ENCODE data around the gene EIF4B.

EIF4B gene

DNA sequence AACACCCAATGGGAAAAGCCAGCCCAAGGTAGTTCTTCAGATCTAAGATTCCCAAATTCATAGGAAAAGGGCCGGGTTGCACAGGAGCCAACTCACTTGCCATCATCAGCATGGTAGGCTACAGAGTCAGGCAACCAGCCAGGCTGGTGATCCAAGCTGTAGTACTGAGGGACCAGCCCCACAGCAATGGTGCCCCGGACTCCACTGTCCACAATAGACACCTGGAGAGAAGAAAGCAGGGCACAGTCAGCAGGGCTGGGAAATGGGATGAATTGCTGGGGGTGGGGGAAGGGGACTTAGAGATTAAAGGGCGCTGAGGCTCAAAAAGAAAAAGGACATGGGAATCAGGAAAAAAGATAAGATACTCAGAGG is 68.7 kb downstream of the EIF4B start:
- DNase-seq (ENCODE audit: low read depth) = no peak
- no peak for TF ChIP-seq CTCF (conservative IDR thresholded peaks at IDR 0.05; ENCODE audit: low read length)
- H3K4me3 ChIP-seq (ENCODE audit: low read length) = no peak overlapping the region

- no peak for TF ChIP-seq CTCF (conservative IDR thresholded peaks at IDR 0.05; ENCODE audit: low read length)
- no peak overlapping the region for H3K4me3 ChIP-seq (ENCODE audit: low read length)
- DNase-seq (ENCODE audit: low read depth) = no peak
Observed at GRCh38 chr12:53076461-53076860, 70.2 kb downstream of the EIF4B start.

- DNase-seq (ENCODE audit: low read depth) = no peak
- no peak overlapping the region for H3K4me3 ChIP-seq (ENCODE audit: low read length)
- TF ChIP-seq CTCF (conservative IDR thresholded peaks at IDR 0.05; ENCODE audit: low read length) = no peak
Observed at GRCh38 chr12:53077030-53077429, 70.8 kb downstream of the EIF4B start.

DNA sequence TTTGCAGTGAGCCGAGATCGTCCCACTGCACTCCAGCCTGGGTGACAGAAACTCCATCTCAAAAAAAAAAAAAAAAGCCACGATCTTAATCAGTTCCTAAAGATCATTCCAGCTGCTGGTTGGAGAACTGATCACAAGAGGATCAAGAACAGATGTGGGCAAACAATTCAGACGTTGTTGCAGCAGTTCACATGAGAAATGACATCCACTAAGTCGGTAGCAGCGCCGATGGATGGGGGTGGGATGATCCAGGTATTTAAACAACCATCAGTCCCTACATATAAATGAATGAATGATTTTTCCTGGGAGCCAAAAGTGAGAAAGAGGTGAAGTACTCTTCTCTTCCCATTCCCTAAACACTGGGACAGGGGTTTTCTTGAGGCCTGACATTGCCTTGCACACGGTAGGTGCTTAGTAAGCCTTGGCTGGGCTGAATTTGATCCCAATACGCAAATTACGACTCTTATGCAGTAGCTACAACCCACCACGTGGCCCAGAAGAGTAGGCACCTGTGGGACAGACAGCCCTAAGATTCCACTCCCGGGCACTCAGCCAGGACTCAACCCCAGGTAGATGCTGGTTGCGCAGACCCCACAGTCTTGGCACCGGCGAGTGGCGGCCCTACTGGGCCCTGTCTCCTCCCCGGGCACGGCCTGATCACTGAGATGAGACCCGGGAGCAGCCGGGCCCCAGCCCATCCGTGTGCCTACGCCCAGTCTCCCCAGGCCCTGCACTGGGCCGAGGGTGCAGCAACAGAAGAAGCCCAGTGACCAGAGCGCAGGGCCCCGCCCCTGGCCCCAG is 72.4 kb downstream of the EIF4B start:
- H3K4me3 ChIP-seq (ENCODE audit: low read length) = peak overlapping the region; percentile 70
- TF ChIP-seq CTCF (conservative IDR thresholded peaks at IDR 0.05; ENCODE audit: low read length) = no peak
- DNase-seq (ENCODE audit: low read depth) = peak; percentile 51

GRCh38 chr12:53079226-53080117 is 73.2 kb downstream of the EIF4B start, which contains the start of gene SPRYD3:
TSS of gene SPRYD3 (minus strand) at chr12:53079390. CDS start at chr12:53079333, 57 bp downstream.
- peak; percentile 97 for DNase-seq (ENCODE audit: low read depth)
- peak within 1 kb of the TSS; percentile 71 for H3K4me3 ChIP-seq (ENCODE audit: low read length)
- TF ChIP-seq CTCF (conservative IDR thresholded peaks at IDR 0.05; ENCODE audit: low read length) = no peak

DNA sequence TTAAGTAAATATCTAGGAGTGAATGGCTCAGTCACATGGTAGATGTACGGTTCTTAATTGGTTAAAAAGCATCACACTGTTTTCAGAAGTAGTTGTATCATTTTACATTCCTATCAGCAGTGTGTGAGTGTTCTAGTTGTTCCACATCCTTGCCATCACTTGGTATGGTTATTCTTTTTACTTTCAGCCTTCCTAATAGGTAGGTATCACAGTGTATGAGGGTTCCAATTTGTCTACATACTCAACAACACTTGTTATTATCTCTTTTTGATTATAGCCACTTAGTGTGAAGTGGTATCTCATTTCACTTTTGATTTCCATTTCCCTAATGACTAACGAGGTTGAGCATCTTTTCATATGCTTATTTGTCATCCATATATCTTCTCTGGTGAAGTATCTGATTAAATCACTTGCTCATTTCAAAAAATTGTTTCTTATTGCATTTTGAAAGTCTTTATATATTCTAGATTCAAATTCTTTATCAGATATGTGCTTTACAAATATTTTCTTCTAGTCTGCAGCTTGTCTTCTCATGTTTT is 76.5 kb downstream of the EIF4B start:
- H3K4me3 ChIP-seq (ENCODE audit: low read length) = no peak overlapping the region
- TF ChIP-seq CTCF (conservative IDR thresholded peaks at IDR 0.05; ENCODE audit: low read length) = no peak
- no peak for DNase-seq (ENCODE audit: low read depth)
